Measurements from ENCODE around the gene RIMS4. TPM values are rescaled to one million over a fixed set of nuclear protein-coding genes. Genes with fewer than 3 reads are reported as not detected.

Gene RIMS4
- polyA plus RNA-seq, 3 donors, result not detected

DNA sequence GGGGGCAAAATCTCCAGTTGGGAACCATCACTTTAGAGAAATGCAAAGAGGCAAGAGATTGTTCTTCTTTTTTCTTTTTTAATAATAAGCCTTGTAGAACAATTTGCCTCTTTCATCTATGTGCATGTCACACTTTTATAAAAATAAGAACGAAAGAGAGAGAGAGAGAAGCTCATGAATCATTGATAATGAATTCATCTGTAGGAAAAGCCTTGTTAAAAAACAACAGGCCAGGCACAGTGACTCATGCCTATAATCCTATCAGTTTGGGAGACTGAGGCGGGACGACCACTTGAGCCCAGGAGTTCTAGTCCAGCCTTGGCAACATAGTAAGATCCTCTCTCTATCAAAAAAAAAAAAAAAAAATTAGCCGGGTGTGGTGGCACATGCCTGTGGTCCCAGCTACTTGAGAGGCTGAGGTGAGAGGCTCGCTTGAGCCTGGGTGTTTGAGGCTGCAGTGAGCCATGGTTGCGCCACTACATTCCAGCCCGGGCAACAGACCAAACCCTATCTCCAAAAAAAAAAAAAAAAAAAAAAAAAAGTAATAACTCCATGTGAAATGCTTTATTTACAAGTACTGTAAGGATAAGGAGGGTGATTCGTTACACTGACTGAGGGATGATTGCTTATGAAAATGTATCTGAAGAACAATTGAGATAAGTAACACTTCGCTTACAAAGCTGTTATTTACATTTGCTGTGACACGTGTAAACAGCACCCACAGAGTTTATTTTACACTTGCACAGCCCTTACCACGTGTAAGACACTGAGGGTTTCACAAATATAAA lies 89.2 kb downstream of the RIMS4 start:
- Mint-ChIP-seq H3K4me1 (peaks cover 3% of the 10 kb centered on the region), H3K36me3 (no peaks in the 10 kb centered on the region), H3K27ac (no peak overlapping the region), H3K9me3 (no peaks in the 10 kb centered on the region), H3K27me3 (ENCODE audit: low read depth in 3 of 3) (peaks cover 0 to 9% (median 2%) of the 10 kb centered on the region in 3 donors), H3K4me3 (no peak overlapping the region)
- no peak overlapping the region for H3K4me2 ChIP-seq (replicated peaks; ENCODE audit: extremely low read depth, low read length, poor library complexity, severe bottlenecking)
- intact Hi-C loops (cut with micrococcal nuclease), result no loop called here
- H3K27me3 ChIP-seq (ENCODE audit: control insufficient read depth in 2 of 2, insufficient read depth in 2 of 2, low read length in 2 of 2), result no peaks in the 10 kb centered on the region
- H4K20me1 ChIP-seq (ENCODE audit: insufficient read depth, low read length), result no peaks in the 10 kb centered on the region
- DNase-seq, result no peak
- no peaks in the 10 kb centered on the region for H3K79me2 ChIP-seq (ENCODE audit: insufficient read depth, low read length)
- no CpG with 5 or more reads among the region's 11 CpGs for WGBS (ENCODE audit: insufficient coverage)
- no peak overlapping the region for H3K9ac ChIP-seq (ENCODE audit: insufficient read depth, low read length, poor library complexity, severe bottlenecking)
- H3K4me3 ChIP-seq (replicated peaks in 1 of 3; ENCODE audit: low read depth in 2 of 3, low read length in 3 of 3), result no peak overlapping the region
- H3K9me3 ChIP-seq (replicated peaks in 1 of 2; ENCODE audit: control insufficient read depth in 1 of 2, insufficient read depth in 1 of 2, low read length in 2 of 2), result no peaks in the 10 kb centered on the region
- TF ChIP-seq, protein P1, sequence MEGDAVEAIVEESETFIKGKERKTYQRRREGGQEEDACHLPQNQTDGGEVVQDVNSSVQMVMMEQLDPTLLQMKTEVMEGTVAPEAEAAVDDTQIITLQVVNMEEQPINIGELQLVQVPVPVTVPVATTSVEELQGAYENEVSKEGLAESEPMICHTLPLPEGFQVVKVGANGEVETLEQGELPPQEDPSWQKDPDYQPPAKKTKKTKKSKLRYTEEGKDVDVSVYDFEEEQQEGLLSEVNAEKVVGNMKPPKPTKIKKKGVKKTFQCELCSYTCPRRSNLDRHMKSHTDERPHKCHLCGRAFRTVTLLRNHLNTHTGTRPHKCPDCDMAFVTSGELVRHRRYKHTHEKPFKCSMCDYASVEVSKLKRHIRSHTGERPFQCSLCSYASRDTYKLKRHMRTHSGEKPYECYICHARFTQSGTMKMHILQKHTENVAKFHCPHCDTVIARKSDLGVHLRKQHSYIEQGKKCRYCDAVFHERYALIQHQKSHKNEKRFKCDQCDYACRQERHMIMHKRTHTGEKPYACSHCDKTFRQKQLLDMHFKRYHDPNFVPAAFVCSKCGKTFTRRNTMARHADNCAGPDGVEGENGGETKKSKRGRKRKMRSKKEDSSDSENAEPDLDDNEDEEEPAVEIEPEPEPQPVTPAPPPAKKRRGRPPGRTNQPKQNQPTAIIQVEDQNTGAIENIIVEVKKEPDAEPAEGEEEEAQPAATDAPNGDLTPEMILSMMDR (IDR thresholded peaks at IDR 0.05), result no peak
- H3K27ac ChIP-seq (ENCODE audit: low read depth in 1 of 2, low read length in 2 of 2), result no peak overlapping the region
- H3K36me3 ChIP-seq (replicated peaks in 1 of 2; ENCODE audit: control insufficient read depth in 1 of 2, insufficient read depth in 2 of 2, low read length in 2 of 2), result no peaks in the 10 kb centered on the region
- no peak overlapping the region for H2AFZ ChIP-seq (ENCODE audit: insufficient read depth, low read depth, low read length, poor library complexity, severe bottlenecking)
- no peaks in the 10 kb centered on the region for H3K4me1 ChIP-seq (ENCODE audit: control insufficient read depth in 1 of 2, insufficient read depth in 2 of 2, low read length in 2 of 2)

DNA sequence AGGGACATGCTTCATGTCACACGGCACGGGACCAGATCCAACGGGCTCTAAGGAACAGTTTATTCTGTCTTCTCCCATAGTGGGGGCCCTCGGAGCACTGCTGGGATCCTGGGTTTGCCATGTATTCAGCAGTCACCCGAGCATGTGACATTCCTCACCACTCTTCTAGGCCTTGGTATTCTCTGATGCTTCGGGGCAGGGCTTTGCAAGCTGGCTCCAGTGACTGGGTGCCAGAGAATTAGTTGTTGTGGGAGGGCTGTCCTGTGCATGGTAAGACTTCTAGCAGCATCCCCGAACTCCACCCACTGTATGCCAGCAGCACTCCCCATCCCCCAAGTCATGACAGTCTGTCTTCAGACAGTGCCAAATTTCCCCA lies 89.7 kb downstream of the RIMS4 start:
- H3K79me2 ChIP-seq (ENCODE audit: insufficient read depth, low read length), result no peaks in the 10 kb centered on the region
- Mint-ChIP-seq H3K27ac (no peak overlapping the region), H3K36me3 (no peaks in the 10 kb centered on the region), H3K4me3 (no peak overlapping the region), H3K27me3 (ENCODE audit: low read depth in 3 of 3) (peaks cover 0 to 9% (median 3%) of the 10 kb centered on the region in 3 donors), H3K4me1 (peaks cover 3% of the 10 kb centered on the region), H3K9me3 (no peaks in the 10 kb centered on the region)
- H3K4me1 ChIP-seq (ENCODE audit: control insufficient read depth in 1 of 2, insufficient read depth in 2 of 2, low read length in 2 of 2), result no peaks in the 10 kb centered on the region
- H3K4me2 ChIP-seq (replicated peaks; ENCODE audit: extremely low read depth, low read length, poor library complexity, severe bottlenecking), result no peak overlapping the region
- H3K36me3 ChIP-seq (replicated peaks in 1 of 2; ENCODE audit: control insufficient read depth in 1 of 2, insufficient read depth in 2 of 2, low read length in 2 of 2), result no peaks in the 10 kb centered on the region
- no peak for DNase-seq
- H3K4me3 ChIP-seq (replicated peaks in 1 of 3; ENCODE audit: low read depth in 2 of 3, low read length in 3 of 3), result no peak overlapping the region
- no peak overlapping the region for H3K9ac ChIP-seq (ENCODE audit: insufficient read depth, low read length, poor library complexity, severe bottlenecking)
- H3K27me3 ChIP-seq (ENCODE audit: control insufficient read depth in 2 of 2, insufficient read depth in 2 of 2, low read length in 2 of 2), result no peaks in the 10 kb centered on the region
- TF ChIP-seq, protein P1 (IDR thresholded peaks at IDR 0.05), result no peak
- no peaks in the 10 kb centered on the region for H3K9me3 ChIP-seq (replicated peaks in 1 of 2; ENCODE audit: control insufficient read depth in 1 of 2, insufficient read depth in 1 of 2, low read length in 2 of 2)
- intact Hi-C loops (cut with micrococcal nuclease), result no loop called here
- WGBS (ENCODE audit: insufficient coverage), result 85% methylated on average over 2 of the region's 7 CpGs
- no peak overlapping the region for H2AFZ ChIP-seq (ENCODE audit: insufficient read depth, low read depth, low read length, poor library complexity, severe bottlenecking)
- H3K27ac ChIP-seq (ENCODE audit: low read depth in 1 of 2, low read length in 2 of 2), result no peak overlapping the region
- H4K20me1 ChIP-seq (ENCODE audit: insufficient read depth, low read length), result no peaks in the 10 kb centered on the region

All from CD14-positive monocyte (primary cell).